Gastroesophageal sphincter (tissue), 3 donors: ENCODE measurements around the gene GUCD1.

Source experiments
- POLR2A ChIP-seq, 2 donors: fragments of 450-650 bp; IDR thresholded peaks; one replicate each; pipeline ENCODE4 v1.6.1; 2017; ENCODE audit warnings: antibody characterized with exemption in 2 of 2, mild to moderate bottlenecking in 2 of 2, moderate library complexity in 1 of 2
- TF ChIP-seq, protein P1 (sequence below), 4 experiments: fragments of 200-600 bp in 2 of 4; fragments of 450-650 bp in 2 of 4; sonication (generic) in 1 of 4; IDR thresholded peaks; one replicate each; pipeline ENCODE4 v1.5.1; 2017 to 2019; ENCODE audit warnings: antibody characterized with exemption in 4 of 4, mild to moderate bottlenecking in 2 of 4, moderate library complexity in 2 of 4

GRCh38 chr22:24548812-24549211, 6.1 kb downstream of the GUCD1 start:
- TF ChIP-seq, protein P1, sequence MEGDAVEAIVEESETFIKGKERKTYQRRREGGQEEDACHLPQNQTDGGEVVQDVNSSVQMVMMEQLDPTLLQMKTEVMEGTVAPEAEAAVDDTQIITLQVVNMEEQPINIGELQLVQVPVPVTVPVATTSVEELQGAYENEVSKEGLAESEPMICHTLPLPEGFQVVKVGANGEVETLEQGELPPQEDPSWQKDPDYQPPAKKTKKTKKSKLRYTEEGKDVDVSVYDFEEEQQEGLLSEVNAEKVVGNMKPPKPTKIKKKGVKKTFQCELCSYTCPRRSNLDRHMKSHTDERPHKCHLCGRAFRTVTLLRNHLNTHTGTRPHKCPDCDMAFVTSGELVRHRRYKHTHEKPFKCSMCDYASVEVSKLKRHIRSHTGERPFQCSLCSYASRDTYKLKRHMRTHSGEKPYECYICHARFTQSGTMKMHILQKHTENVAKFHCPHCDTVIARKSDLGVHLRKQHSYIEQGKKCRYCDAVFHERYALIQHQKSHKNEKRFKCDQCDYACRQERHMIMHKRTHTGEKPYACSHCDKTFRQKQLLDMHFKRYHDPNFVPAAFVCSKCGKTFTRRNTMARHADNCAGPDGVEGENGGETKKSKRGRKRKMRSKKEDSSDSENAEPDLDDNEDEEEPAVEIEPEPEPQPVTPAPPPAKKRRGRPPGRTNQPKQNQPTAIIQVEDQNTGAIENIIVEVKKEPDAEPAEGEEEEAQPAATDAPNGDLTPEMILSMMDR (IDR thresholded peaks at IDR 0.05), result no peak
- TF ChIP-seq POLR2A (IDR thresholded peaks at IDR 0.05), result no peak
